ENCODE data around the gene YAE1. TPM values are rescaled to one million over a fixed set of nuclear protein-coding genes. Genes with fewer than 3 reads are reported as not detected.

YAE1 gene
- total and polyA plus RNA-seq, 2 of the 8 experiments (the other 6 are each of a cell fraction or from before 2014, with no cell fraction given): 24.1 to 38.0 TPM

- Histone ChIP-seq H3K56ac (replicated peaks; ENCODE audit: insufficient read length, low read depth, low read length) (no peak overlapping the region), H3K79me1 (ENCODE audit: low read depth, low read length) (no peaks in the 10 kb centered on the region), H3K36me3 (ENCODE audit: control insufficient read depth in 2 of 4, insufficient read depth in 4 of 4, low read length in 3 of 4) (no peaks in the 10 kb centered on the region), H3K9me3 (ENCODE audit: insufficient read depth in 2 of 2, low read depth in 1 of 2, low read length in 1 of 2) (no peaks in the 10 kb centered on the region; a peak in 1 of 4 replicates), H2BK12ac (ENCODE audit: low read depth, low read length) (no peak overlapping the region), H4K8ac (ENCODE audit: extremely low read depth, insufficient read depth, low read length) (no peak overlapping the region), H3K79me2 (ENCODE audit: control insufficient read depth in 1 of 2, insufficient read depth in 2 of 2, low read length in 2 of 2) (no peaks in the 10 kb centered on the region), H3K4me1 (replicated peaks in 1 of 4; ENCODE audit: control insufficient read depth in 3 of 4, insufficient read depth in 4 of 4, low read length in 3 of 4) (no peaks in the 10 kb centered on the region), H3K4me2 (ENCODE audit: insufficient read depth in 1 of 2, low read depth in 2 of 2, low read length in 2 of 2) (no peak overlapping the region), H4K5ac (ENCODE audit: insufficient read length, low read depth, low read length) (no peak overlapping the region), H4K20me1 (replicated peaks in 1 of 2; ENCODE audit: control insufficient read depth in 1 of 2, insufficient read depth in 2 of 2, low read length in 2 of 2) (no peaks in the 10 kb centered on the region), H3K14ac (ENCODE audit: insufficient read length) (no peak overlapping the region), H3K23me2 (ENCODE audit: low read depth, low read length) (no peaks in the 10 kb centered on the region), H4K91ac (replicated peaks; ENCODE audit: insufficient read length, low read length) (no peak overlapping the region), H3K4me3 (ENCODE audit: extremely low read depth in 1 of 4, insufficient read depth in 2 of 4, low read depth in 3 of 4, low read length in 4 of 4) (no peak overlapping the region), H2BK20ac (ENCODE audit: low read length) (no peak overlapping the region), H3K18ac (ENCODE audit: extremely low read depth, low read length) (no peak overlapping the region), H3K27me3 (replicated peaks in 1 of 4; ENCODE audit: control insufficient read depth in 3 of 4, extremely low read depth in 1 of 4, insufficient read depth in 3 of 4, low read length in 3 of 4) (no peaks in the 10 kb centered on the region; a peak in 1 of 7 replicates), H3K9ac (replicated peaks in 1 of 4; ENCODE audit: extremely low read depth in 1 of 4, low read depth in 3 of 4, low read length in 3 of 4) (no peak overlapping the region), H3K4ac (replicated peaks; ENCODE audit: insufficient read length, low read depth, low read length) (no peak overlapping the region), H2AK5ac (ENCODE audit: low read depth, low read length) (no peak overlapping the region), H2BK5ac (ENCODE audit: low read depth, low read length) (no peak overlapping the region), H3K27ac (ENCODE audit: low read depth, low read length) (no peak overlapping the region), H2BK120ac (replicated peaks; ENCODE audit: low read depth, low read length) (no peak overlapping the region), H3K23ac (ENCODE audit: insufficient read length) (no peak overlapping the region), H2BK15ac (ENCODE audit: low read length) (no peak overlapping the region), H2AFZ (ENCODE audit: low read length) (no peak overlapping the region)
- CTCF ChIA-PET (ENCODE audit: partially characterized antibody): interaction anchor here (0.6 to 1.8 kb wide), 3 partner anchors 23 to 142 kb away, joined by 3 to 6 read pairs (median 3); no protein-coding TSS in a partner anchor
- POLR2A ChIA-PET (ENCODE audit: partially characterized antibody): interaction anchor here (0.9 kb wide), 1 partner anchor 21 kb away, joined by 3 read pairs; no protein-coding TSS in a partner anchor
- FAIRE-seq: no peak
- no peak for DNase-seq (ENCODE audit: low read depth in 1 of 2, low spot score in 2 of 2)
- TF ChIP-seq TEAD4 (IDR thresholded peaks at IDR 0.05; ENCODE audit: low read depth, low read length) (no peak), EP300 (IDR thresholded peaks at IDR 0.05; ENCODE audit: borderline replicate concordance in 1 of 2, low read depth in 2 of 2, low read length in 2 of 2) (no peak), EGR1 (IDR thresholded peaks at IDR 0.05; ENCODE audit: borderline replicate concordance, low read depth, low read length) (no peak), CREB1 (IDR thresholded peaks at IDR 0.05) (no peak), NRF1 (IDR thresholded peaks at IDR 0.05; ENCODE audit: low read depth, low read length) (no peak), SP2 (IDR thresholded peaks at IDR 0.05; ENCODE audit: low read length) (no peak), ZNF274 (IDR thresholded peaks at IDR 0.05; ENCODE audit: borderline replicate concordance, extremely low read depth, low read length) (no peak), ASH2L (IDR thresholded peaks at IDR 0.05; ENCODE audit: low read length) (no peak), SIN3A (conservative IDR thresholded peaks at IDR 0.05 in 1 of 2, IDR thresholded peaks at IDR 0.05 in 1 of 2; ENCODE audit: low read depth in 1 of 2, low read length in 2 of 2) (no peak)
These were observed 37.7 kb downstream of the YAE1 start for GRCh38 chr7:39603924-39604323.
